Astrocyte of the spinal cord (primary cell): ENCODE measurements around the gene ZBTB21.

Source experiments
- DNase-seq: peaks from one replicate; pipeline ENCODE4 v3.0.0; 2011; ENCODE audit warnings: low read depth, low spot score
- H3K4me3 ChIP-seq: 2 replicates; pipeline ENCODE4 v1.5.1; 2011; ENCODE audit warnings: low read depth, mild to moderate bottlenecking, low read length, moderate library complexity
- CTCF ChIP-seq: IDR thresholded peaks from 2 replicates; pipeline ENCODE4 v1.5.1; 2012; ENCODE audit warnings: low read depth, mild to moderate bottlenecking, low read length, inconsistent platforms
- in situ Hi-C: cut with HindIII; loops from 2 replicates; pipeline ENCODE4 v1.10.0; 2017; ENCODE audit warnings: low sequenced_read_pairs

Gene ZBTB21

GRCh38 chr21:42022091-42022430, 11.9 kb upstream of the ZBTB21 start:
- no peak for TF ChIP-seq CTCF
- H3K4me3 ChIP-seq: no peak overlapping the region
- DNase-seq: no peak
- in situ Hi-C loops: no loop called here

DNA sequence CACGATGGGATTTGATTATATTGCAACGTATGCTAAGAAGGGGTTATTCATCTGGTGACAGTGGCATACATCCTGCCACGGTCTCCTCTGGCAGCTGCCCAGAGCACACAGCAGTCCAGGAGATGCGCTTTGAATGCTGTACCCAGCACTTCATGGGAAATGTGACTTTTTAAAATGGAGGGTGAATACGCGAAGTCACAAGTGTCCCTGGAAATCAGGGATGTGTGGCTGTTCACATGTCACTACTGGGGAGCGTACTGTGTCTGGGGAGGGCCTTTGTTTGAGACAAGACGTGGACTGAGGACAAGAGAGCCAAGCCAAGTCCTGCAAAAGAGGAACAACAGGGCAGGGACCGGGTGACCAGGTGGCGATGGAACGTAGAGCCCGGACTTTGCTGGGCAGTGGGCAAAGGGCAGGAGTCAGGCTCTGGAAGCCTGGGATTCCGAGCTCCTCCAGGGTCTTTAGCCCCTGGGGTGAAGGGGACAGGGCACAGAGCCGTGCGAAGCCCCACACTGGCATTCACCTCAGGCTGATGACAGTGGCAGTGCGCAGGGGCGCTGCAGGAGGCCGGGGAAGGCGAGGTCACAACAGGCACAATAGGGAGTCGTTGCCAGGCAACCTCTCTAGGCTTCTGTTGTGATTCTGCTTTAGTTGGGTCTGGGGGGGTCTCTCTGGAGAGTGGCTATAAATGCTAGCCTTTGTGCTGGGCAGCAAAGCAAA, 11.4 kb upstream of the ZBTB21 start:
- DNase-seq: peak; percentile 29
- in situ Hi-C loops: no loop called here

GRCh38 chr21:42019706-42020105, 9.5 kb upstream of the ZBTB21 start:
- TF ChIP-seq CTCF: no peak
- DNase-seq: no peak
- no peak overlapping the region for H3K4me3 ChIP-seq
- in situ Hi-C loops: no loop called here

More for the DNA sequence above, 11.4 kb upstream of the ZBTB21 start:
- TF ChIP-seq CTCF: no peak
- H3K4me3 ChIP-seq: no peak overlapping the region

GRCh38 chr21:42019101-42019605, 9.0 kb upstream of the ZBTB21 start:
- TF ChIP-seq CTCF: no peak

DNA sequence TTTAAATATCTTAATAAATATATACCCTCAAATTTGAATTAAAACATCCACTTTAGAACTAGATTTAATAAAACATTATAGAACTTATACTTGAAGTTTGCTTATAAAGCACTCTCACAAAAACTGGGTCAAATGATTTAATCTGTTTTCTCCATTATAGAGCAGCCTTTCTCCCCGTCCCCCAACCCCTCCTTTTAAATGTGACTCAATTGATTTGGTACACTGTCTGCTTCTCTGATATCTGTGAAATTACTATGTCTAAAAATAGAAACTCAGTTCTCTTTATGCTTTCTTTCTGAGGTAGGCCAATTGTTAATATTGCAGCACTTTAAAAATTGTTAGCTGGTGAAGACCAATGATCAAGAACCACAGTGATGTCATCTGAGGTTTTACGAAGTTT, 6.9 kb upstream of the ZBTB21 start:
- no peak for DNase-seq
- no peak for TF ChIP-seq CTCF

More at GRCh38 chr21:42019101-42019605, 9.0 kb upstream of the ZBTB21 start:
- in situ Hi-C loops: no loop called here
- no peak for DNase-seq
- no peak overlapping the region for H3K4me3 ChIP-seq

DNA sequence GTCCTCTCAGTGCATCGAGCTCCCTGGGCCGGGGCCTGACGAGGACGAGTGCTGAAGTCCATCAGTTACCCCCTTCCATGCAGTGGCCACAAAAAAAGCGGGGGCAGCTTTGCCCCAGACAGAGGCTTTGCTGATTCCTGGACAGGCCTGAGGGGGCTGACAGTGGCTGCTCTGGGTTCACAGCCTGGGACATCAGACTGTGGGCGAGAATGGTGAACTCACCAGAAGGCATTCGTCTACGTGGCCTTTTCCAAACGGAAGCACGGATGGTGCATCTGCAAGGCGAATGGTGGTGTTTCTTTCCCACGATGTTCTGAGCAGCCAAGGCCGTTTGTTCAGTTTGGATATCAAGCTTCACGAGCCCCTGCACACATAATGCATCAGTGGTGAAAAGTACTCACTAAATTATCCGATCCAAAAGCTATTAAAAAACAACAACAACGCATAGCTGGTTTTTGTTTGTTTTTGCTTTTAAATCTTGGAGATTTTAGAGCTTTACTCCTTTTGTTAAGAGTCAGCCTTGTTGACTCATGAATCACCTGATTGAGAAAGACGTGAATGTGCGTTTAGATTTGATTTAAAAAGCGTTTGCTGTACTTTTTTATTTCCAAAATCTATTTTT, 6.3 kb upstream of the ZBTB21 start:
- in situ Hi-C loops: no loop called here

More for the DNA sequence above, 6.9 kb upstream of the ZBTB21 start:
- in situ Hi-C loops: no loop called here
- H3K4me3 ChIP-seq: no peak overlapping the region

More for the DNA sequence above, 6.3 kb upstream of the ZBTB21 start:
- TF ChIP-seq CTCF: no peak
- DNase-seq: no peak
- H3K4me3 ChIP-seq: no peak overlapping the region
